GM18505 (cell line): ENCODE results near the gene ATP9A.

Source experiments
- ATAC-seq: cut with Tn5 transposase; IDR thresholded peaks from one replicate; pipeline ENCODE4 v1.9.1; 2021; ENCODE audit not compliant: unreplicated experiment
- POLR2A ChIP-seq: IDR thresholded peaks from 4 replicates; pipeline ENCODE4 v1.6.1; 2011; ENCODE audit warnings: borderline replicate concordance; ENCODE audit not compliant: insufficient read depth, insufficient read length; ENCODE audit errors: extremely low read depth

Gene ATP9A

GRCh38 chr20:51610761-51611624 is 157.2 kb downstream of the ATP9A start:
- ATAC-seq, result no peak
- TF ChIP-seq POLR2A, result no peak

- no peak for TF ChIP-seq POLR2A
- ATAC-seq, result no peak
These were observed 158.1 kb downstream of the ATP9A start for GRCh38 chr20:51610111-51610510.

- no peak for TF ChIP-seq POLR2A
- no peak for ATAC-seq
These were observed 158.9 kb downstream of the ATP9A start for GRCh38 chr20:51609251-51609650.

GRCh38 chr20:51608061-51608460 is 160.1 kb downstream of the ATP9A start:
- no peak for ATAC-seq
- no peak for TF ChIP-seq POLR2A

GRCh38 chr20:51607170-51607569 is 161.0 kb downstream of the ATP9A start:
- no peak for ATAC-seq
- no peak for TF ChIP-seq POLR2A

GRCh38 chr20:51604851-51605250 is 163.3 kb downstream of the ATP9A start:
- ATAC-seq, result no peak
- TF ChIP-seq POLR2A, result no peak

- no peak for ATAC-seq
These were observed 166.1 kb downstream of the ATP9A start for GRCh38 chr20:51602131-51602530.

GRCh38 chr20:51600950-51601349 is 167.2 kb downstream of the ATP9A start:
- no peak for ATAC-seq
- no peak for TF ChIP-seq POLR2A

More at GRCh38 chr20:51602131-51602530, 166.1 kb downstream of the ATP9A start:
- no peak for TF ChIP-seq POLR2A

GRCh38 chr20:51600016-51600420 is 168.2 kb downstream of the ATP9A start:
- ATAC-seq, result no peak
- TF ChIP-seq POLR2A, result no peak

- no peak for ATAC-seq
- no peak for TF ChIP-seq POLR2A
These were observed 169.6 kb downstream of the ATP9A start for GRCh38 chr20:51598556-51598955.

- ATAC-seq, result no peak
- no peak for TF ChIP-seq POLR2A
These were observed 170.6 kb downstream of the ATP9A start for GRCh38 chr20:51597389-51598231.

GRCh38 chr20:51596668-51597388 is 171.4 kb downstream of the ATP9A start:
- TF ChIP-seq POLR2A, result no peak
- no peak for ATAC-seq

GRCh38 chr20:51595744-51596143 is 172.4 kb downstream of the ATP9A start:
- no peak for ATAC-seq
- no peak for TF ChIP-seq POLR2A

GRCh38 chr20:51595058-51595532 is 173.1 kb downstream of the ATP9A start:
- no peak for TF ChIP-seq POLR2A
- ATAC-seq, result peak; percentile 96
